ENCODE data around the gene RAPGEF2. TPM values are rescaled to one million over a fixed set of nuclear protein-coding genes. Genes with fewer than 3 reads are reported as not detected.

Gene RAPGEF2
- total and polyA plus RNA-seq, 10 donors, result 4.4 to 115 (median 91.0) TPM

DNA sequence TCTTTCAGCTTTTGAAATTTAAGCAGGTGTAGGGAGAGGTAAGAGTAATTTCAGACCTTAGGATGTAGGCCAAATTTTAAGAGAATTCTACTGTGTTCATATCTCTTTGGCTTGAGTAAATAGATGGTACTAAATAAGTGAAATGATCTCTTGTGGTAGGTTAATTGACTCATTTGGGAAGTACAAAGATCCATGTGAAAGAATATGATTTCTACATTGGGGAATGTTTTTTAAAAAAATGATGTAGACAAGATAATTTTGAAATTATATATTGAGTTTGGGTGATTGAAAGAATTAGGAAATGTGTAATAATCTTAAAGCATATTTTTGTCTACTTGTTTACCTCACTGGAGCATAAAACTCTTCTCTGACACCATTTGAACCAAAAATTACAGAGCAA is 35.6 kb downstream of the RAPGEF2 start:
- H3K27ac ChIP-seq, result no peak overlapping the region
- no peaks in the 10 kb centered on the region for H3K36me3 ChIP-seq
- H3K9me3 ChIP-seq, result no peaks in the 10 kb centered on the region
- TF ChIP-seq POLR2AphosphoS5 (IDR thresholded peaks at IDR 0.05), result no peak
- TF ChIP-seq POLR2A (IDR thresholded peaks at IDR 0.05), result no peak
- TF ChIP-seq, protein P1, sequence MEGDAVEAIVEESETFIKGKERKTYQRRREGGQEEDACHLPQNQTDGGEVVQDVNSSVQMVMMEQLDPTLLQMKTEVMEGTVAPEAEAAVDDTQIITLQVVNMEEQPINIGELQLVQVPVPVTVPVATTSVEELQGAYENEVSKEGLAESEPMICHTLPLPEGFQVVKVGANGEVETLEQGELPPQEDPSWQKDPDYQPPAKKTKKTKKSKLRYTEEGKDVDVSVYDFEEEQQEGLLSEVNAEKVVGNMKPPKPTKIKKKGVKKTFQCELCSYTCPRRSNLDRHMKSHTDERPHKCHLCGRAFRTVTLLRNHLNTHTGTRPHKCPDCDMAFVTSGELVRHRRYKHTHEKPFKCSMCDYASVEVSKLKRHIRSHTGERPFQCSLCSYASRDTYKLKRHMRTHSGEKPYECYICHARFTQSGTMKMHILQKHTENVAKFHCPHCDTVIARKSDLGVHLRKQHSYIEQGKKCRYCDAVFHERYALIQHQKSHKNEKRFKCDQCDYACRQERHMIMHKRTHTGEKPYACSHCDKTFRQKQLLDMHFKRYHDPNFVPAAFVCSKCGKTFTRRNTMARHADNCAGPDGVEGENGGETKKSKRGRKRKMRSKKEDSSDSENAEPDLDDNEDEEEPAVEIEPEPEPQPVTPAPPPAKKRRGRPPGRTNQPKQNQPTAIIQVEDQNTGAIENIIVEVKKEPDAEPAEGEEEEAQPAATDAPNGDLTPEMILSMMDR (IDR thresholded peaks at IDR 0.05 in 8 of 11, conservative IDR thresholded peaks at IDR 0.05 in 3 of 11), result no peak
- intact Hi-C loops (cut with DNase I; ENCODE audit: low total_unique reads), result no loop called here
- H3K27me3 ChIP-seq (replicated peaks in 1 of 7), result no peaks in the 10 kb centered on the region
- DNase-seq, result no peak
- H3K4me1 ChIP-seq, result peaks cover 2 to 55% (median 16%) of the 10 kb centered on the region in 6 donors
- H3K4me3 ChIP-seq, result no peak overlapping the region

DNA sequence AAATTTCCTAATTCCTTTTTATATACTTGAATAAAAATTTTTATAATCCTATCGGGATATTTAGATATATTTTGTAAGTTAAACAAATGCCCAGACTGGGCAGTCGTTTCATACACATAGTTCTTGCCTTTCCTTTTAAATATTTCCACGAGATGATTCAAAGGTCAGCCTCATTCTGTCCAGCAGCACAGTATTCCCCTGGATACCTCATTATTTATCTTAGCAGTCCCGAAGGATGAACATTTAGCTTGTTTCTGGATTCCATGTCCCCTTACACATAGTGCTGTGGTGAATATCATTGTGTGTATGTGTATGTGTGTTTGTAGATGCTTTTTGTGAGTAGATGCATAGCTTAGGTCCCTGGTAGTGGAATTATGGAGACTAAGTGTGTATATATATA is 38.3 kb downstream of the RAPGEF2 start:
- H3K9me3 ChIP-seq, result no peaks in the 10 kb centered on the region
- no peak for DNase-seq
- H3K27me3 ChIP-seq (replicated peaks in 1 of 7), result no peaks in the 10 kb centered on the region
- intact Hi-C loops (cut with DNase I; ENCODE audit: low total_unique reads), result no loop called here
- peaks cover 0 to 50% (median 20%) of the 10 kb centered on the region in 6 donors for H3K4me1 ChIP-seq
- WGBS, 5 donors, result 75 to 92% (median 86%) methylated on average over 4 of the region's 4 CpGs
- H3K36me3 ChIP-seq, result no peaks in the 10 kb centered on the region
- H3K4me3 ChIP-seq, result no peak overlapping the region
- no peak overlapping the region for H3K27ac ChIP-seq
- TF ChIP-seq POLR2A (IDR thresholded peaks at IDR 0.05), result no peak
- no peak for TF ChIP-seq POLR2AphosphoS5 (IDR thresholded peaks at IDR 0.05)
- TF ChIP-seq, protein P1 (IDR thresholded peaks at IDR 0.05 in 8 of 11, conservative IDR thresholded peaks at IDR 0.05 in 3 of 11), result no peak

DNA sequence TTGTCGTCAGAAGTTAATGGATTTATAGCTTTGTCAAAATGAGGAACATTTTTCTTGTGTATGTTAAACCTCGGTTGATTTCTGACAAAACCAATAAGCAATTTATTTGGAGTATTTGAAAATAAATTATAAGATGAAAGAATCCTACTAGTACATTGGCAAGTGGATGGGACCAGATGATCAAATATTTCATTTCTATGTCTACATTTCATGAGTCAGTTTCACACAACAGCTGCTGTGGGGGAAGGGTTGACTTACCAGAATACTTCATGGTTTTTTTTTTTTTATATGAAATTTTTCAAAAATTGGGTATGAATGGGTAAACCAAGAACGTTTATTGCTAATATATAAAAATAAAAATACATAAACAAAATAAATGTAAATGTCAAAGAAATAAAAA is 39.4 kb downstream of the RAPGEF2 start:
- no peaks in the 10 kb centered on the region for H3K36me3 ChIP-seq
- H3K27me3 ChIP-seq (replicated peaks in 1 of 7), result no peaks in the 10 kb centered on the region
- H3K9me3 ChIP-seq, result no peaks in the 10 kb centered on the region
- no peak for DNase-seq
- intact Hi-C loops (cut with DNase I; ENCODE audit: low total_unique reads), result no loop called here
- TF ChIP-seq, protein P1 (IDR thresholded peaks at IDR 0.05 in 8 of 11, conservative IDR thresholded peaks at IDR 0.05 in 3 of 11), result no peak
- no peak for TF ChIP-seq POLR2A (IDR thresholded peaks at IDR 0.05)
- no peak overlapping the region for H3K27ac ChIP-seq
- H3K4me3 ChIP-seq, result no peak overlapping the region
- peaks cover 0 to 41% (median 16%) of the 10 kb centered on the region in 6 donors for H3K4me1 ChIP-seq
- 46 to 70% (median 65%) methylated on average over 3 of the region's 3 CpGs for WGBS, 5 donors

DNA sequence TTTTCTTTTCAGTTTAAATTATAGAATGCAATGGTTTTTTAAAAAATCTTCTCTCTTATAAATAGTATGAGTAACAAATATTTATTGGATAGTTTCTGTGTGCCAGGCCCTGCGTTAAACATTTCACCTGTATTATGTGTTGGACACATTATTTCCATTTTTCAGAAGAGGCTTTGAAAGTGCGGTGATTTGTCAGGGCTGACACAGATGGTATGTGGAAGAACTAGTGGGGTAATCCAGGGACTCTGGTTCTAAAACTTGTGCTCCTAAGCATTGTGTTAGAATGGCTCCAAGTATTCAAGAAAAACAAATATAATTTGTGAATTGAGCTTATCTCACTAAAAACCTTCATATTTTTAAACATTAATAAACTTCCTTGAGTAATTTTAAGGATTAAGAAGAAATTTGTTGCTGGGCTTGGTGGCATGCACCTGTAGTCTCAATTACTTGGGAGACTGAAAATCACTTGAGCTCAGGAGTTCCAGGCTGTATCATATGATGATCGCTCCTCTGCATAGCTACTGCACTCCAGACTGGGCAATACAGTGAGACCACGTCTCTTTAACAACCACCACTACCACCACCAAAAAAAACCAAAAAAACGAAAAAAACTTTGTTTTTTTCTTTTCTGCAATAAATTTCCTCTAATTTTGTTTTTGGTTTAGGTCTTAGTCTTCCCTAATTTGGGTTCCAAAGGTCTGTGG is 40.0 kb downstream of the RAPGEF2 start:
- Histone ChIP-seq H3K9me3 (no peaks in the 10 kb centered on the region), H3K27ac (no peak overlapping the region), H3K4me3 (no peak overlapping the region), H3K27me3 (replicated peaks in 1 of 7) (no peaks in the 10 kb centered on the region), H3K36me3 (no peaks in the 10 kb centered on the region), H3K4me1 (peaks cover 0 to 42% (median 17%) of the 10 kb centered on the region in 6 donors)
- 87 to 94% (median 92%) methylated on average over 5 of the region's 5 CpGs for WGBS, 5 donors
- DNase-seq, result no peak
- intact Hi-C loops (cut with DNase I; ENCODE audit: low total_unique reads), result no loop called here
- TF ChIP-seq, protein P1 (IDR thresholded peaks at IDR 0.05 in 8 of 11, conservative IDR thresholded peaks at IDR 0.05 in 3 of 11), result no peak
- TF ChIP-seq POLR2A (IDR thresholded peaks at IDR 0.05) (no peak), POLR2AphosphoS5 (IDR thresholded peaks at IDR 0.05) (no peak)

Measured in spleen (tissue), 11 donors.